Measurements from ENCODE around the gene CLMP. TPM values are rescaled to one million over a fixed set of nuclear protein-coding genes. Genes with fewer than 3 reads are reported as not detected.
"Not testable (repeated sequence)": the region's sequence is repeated elsewhere in the genome, so short reads cannot be mapped to it uniquely, and the experiment has no call there.

Gene CLMP
- total RNA-seq, 1 experiment from 2014 or later, result 10.5 TPM

- no peak for DNase-seq (ENCODE audit: extremely low read depth, low read depth)
Observed at GRCh38 chr11:123093739-123094138, 101.3 kb downstream of the CLMP start.

DNA sequence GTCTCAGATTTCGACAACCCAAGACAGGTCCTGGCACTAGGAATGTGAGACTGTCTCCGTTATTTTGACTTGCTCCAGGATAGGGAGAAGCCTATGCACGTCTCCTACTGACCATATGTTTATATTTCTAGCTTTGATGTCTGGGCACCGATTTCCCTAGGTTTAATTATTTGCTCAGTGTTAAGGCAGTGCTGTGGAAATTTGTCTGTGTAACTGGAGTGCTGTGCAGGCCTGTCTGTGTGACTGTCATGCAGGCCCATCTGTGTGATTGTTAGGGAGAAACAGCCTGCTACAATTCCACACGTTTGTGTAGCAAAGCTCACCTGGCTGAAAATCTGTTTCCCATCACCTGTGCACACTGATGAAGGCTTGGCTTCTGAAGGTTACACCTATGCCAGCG, 103.5 kb downstream of the CLMP start:
- no peak for DNase-seq (ENCODE audit: extremely low read depth, low read depth)

GRCh38 chr11:123090168-123090567, 104.9 kb downstream of the CLMP start:
- not testable (repeated sequence) for DNase-seq (ENCODE audit: extremely low read depth, low read depth)

DNA sequence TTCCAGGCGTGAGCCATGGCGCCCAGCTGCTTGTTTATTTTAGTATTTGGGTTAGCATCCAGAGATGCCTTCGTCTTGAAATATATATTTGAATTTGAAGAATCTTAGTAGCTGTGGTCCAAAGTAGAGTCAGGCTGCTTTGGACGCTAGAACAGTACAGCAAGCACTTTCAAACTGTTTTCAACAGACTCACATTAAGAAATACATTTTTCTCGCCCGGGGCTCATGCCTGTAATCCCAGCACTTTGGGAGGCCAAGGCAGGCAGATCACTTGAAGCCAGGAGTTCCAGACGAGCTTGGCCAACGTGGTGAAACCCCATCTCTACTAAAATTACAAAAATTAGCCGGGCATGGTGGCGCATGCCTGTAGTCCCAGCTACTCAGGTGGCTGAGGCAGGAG, 106.2 kb downstream of the CLMP start:
- DNase-seq (ENCODE audit: extremely low read depth, low read depth), result not testable (repeated sequence)

DNA sequence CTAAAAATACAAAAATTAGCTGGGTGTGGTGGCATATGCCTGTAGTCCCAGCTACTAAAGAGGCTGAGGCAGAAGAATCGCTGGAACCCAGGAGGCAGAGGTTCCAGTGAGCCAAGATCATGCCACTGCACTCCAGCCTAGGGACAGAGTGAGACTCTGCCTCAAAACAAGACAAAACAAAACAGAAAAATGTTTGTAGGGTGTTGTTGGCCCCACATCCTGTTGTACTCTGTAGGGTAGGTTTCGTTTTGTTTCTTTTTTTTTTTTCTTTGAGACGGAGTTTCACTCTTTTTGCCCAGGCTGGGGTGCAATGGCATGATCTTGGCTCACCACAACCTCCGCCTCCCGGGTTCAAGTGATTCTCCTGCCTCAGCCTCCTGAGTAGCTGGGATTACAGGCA, 107.4 kb downstream of the CLMP start:
- not testable (repeated sequence) for DNase-seq (ENCODE audit: extremely low read depth, low read depth)

DNA sequence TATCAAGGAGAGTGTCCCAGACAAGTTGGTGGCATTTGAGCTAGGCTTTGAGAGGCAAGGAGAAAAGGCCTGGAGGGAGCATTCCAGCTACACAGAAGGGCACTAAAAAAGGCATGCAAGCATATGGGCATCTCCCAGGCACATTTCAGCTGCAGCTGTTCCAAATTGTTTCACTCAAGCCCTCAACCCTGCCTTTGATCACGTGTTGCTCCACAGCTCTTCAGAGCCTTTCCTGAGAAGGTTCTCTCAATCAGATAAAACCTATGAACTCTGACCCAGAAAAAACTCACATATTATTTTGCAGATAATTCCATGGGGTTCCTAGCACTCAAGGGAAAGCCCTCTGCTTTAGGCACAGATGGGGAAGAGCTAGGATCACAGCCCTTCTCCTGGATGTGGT, 108.7 kb downstream of the CLMP start:
- DNase-seq (ENCODE audit: extremely low read depth, low read depth), result no peak

- DNase-seq (ENCODE audit: extremely low read depth, low read depth), result no peak
Observed at GRCh38 chr11:123085497-123085896, 109.6 kb downstream of the CLMP start.

DNA sequence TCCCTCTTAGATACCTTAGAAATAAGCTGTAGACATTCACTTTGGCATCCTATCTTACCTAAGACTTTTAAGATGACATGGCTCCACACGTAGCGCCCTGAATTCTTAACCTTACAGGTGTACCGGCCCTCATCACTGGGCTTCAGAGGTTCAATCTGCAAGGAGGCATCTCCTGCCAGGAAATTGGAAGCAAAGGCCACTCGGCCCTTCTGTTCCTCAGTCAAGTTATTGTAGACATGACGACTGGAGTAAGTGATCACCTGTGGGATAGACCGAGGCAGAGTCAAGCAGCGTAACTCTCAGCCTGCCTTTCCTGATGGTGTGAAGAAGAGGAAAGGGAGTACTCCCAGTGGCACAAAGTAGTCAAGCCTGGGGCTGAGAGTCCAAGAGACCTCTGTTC, 110.6 kb downstream of the CLMP start:
- DNase-seq (ENCODE audit: extremely low read depth, low read depth), result no peak

GRCh38 chr11:123083623-123084029, 111.4 kb downstream of the CLMP start:
- DNase-seq (ENCODE audit: extremely low read depth, low read depth), result peak; percentile 63

DNA sequence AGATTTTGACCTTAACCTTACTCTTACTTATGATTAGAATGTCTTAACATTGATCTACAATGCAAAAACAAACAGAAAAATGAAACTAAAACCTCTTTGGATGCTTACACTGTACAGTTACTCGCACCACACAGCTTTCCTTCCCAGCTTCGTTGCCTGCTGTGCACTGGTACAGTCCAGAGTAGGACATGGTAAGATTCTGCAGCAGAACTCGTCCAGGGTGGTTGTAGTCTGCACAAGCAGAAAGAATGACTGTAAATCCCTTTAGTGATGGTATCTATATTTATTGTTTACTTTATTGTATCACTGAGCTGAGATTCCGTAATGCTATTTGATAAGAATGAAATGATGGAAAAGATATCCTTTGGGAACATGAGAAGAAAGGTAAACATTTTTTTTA, 112.1 kb downstream of the CLMP start:
- DNase-seq (ENCODE audit: extremely low read depth, low read depth), result no peak

GRCh38 chr11:123080015-123080414, 115.0 kb downstream of the CLMP start:
- DNase-seq (ENCODE audit: extremely low read depth, low read depth), result no peak

- DNase-seq (ENCODE audit: extremely low read depth, low read depth), result no peak
Observed at GRCh38 chr11:123076484-123076883, 118.6 kb downstream of the CLMP start.

DNA sequence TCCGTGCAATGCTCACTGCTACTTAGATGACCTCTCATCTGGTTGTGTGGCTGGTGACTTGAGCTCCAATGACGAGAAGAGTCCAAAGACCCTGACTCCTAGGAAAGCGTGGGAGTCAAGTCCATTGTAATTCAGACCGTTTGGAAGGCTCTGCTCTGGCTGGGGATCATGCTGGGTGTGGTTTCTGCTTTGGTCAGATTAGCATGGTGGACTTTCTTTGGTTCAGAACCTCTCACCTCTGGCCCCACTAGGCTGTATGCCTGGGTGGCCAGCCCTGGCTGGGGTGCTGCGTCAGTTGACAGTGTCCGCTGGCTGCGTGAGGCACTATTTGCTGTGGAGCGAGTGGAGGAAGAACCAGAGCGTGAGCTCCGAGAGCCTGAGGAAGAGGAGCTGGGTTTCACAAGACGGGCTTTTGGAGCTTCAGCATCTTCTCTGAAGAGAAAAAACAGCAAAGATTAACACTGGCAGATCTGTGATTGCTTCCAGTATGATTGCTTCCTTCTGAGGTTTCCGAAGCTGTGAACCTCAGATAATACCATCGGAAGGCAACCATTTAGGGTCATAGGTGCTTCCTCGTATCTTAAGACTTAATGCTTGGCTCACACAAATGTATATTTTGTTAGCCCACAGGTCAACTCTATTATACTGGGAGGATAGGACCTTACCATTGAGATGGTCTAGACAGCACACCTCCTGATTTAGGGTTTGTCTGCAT, 121.5 kb downstream of the CLMP start:
- no peak for DNase-seq (ENCODE audit: extremely low read depth, low read depth)

DNA sequence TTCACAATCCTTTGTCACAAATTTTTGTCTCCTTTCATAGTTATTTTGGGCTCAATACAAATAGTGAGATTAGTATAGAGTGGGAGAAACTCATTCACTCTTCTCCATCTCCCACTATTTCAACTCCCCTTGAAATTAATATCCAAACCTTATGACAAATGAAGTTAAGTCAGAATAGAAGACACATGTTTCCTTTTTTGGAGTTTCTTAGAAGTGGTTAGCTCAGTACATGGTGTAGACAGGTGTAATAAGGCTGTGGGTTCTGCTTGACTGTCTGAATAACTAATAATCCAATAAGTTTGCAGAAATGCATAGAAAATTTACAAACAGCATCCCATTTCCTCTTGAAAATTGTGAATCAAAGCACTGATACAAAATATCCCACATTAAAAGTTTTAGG, 122.3 kb downstream of the CLMP start:
- DNase-seq (ENCODE audit: extremely low read depth, low read depth), result no peak

- DNase-seq (ENCODE audit: extremely low read depth, low read depth), result no peak
Observed at GRCh38 chr11:123072332-123072761, 122.7 kb downstream of the CLMP start.

DNA sequence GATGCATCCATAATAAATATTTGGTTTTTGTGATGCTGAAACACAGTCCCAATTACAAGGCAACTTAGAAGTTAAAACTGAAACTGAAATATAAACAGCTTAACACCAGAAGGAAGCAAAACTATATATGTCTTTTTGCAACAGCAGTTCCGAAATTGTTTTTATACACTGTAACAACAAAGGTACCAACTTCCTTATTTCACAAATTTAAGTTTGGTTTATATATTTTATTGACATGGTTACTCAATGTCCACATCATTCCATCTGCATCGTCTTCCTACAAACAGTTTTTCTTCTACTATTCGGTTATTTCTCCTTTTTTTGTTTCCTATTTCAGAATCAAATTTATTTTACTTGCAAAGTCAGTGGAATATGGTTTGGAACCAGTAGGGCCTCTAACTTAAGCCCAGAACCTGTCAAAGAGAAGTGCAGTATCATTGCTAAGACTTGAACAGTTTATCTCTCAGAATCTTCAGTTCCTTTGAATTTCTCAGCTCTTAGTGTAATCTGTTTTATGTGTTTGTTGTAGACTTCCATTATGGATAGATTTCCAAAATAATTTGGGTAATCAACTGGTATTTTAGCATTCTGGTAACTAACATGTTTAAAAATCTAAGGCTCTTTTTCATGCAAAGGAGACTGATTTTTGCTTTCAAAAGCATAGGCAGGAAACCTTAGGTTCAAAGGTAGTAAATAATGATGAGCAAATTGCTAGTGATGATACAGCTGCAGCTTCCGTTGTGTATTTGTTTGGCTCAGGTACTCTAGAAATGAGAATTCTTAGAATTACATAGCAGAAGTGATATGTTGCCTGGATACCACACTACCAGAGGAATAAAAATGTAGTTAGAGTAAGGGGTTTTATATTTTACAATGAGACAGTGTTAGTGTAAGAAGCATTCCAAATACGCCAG, 124.9 kb downstream of the CLMP start:
- DNase-seq (ENCODE audit: extremely low read depth, low read depth), result no peak

GRCh38 chr11:123065621-123066020, 129.4 kb downstream of the CLMP start:
- DNase-seq (ENCODE audit: extremely low read depth, low read depth), result no peak

DNA sequence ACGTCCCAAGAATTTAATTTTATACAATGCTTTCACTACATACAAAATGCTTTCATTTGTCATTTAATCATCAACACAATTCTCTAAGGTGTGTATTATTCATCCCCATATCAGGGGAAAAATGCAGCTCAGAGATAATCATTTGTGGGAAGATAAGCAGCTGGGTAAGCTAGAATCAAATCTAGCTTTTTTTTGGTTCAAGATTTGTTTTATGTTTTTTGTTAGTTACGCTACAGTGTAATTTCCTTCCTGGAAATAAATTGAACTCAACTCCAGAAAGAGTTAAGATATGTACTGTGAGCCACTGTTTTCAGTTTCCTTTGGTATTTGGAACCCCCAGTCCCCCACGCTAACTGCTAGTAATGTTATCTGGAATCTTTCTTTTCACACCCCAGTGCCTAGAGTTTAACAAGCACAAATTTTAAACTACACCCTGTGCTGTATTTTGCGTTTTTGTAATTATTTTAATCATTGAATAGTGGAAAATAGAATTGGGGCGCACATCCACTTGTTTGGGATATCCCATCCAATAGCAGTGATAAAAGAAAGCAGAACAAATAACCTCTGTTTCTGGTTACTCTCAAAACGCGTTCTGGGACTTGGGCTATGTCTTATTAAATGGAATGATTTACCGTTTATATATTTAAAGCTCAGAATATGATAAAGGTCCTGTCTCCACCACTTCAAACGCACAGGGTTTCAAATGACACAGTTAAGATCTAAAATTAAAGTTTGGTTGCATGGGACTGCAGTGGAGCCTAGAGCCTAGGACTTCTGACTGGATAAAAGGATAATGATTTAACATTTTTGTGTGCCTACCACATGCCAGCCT, 131.0 kb downstream of the CLMP start:
- no peak for DNase-seq (ENCODE audit: extremely low read depth, low read depth)

GRCh38 chr11:123062892-123063825, 131.9 kb downstream of the CLMP start:
- peak; percentile 51 for DNase-seq (ENCODE audit: extremely low read depth, low read depth)

Data from NCI-H460 (cell line).